GM06990 (cell line): ENCODE measurements around the gene AGTPBP1.

ENCODE experiments used
- DNase-seq: peaks from one replicate; pipeline ENCODE4 v3.0.0-alpha.2; 2011; ENCODE audit not compliant: insufficient read length; ENCODE audit errors: extremely low read depth
- H3K27me3 ChIP-seq: replicated peaks from 2 replicates; pipeline ENCODE4 v1.6.0; 2011; ENCODE audit warnings: low read length; ENCODE audit not compliant: control insufficient read depth, insufficient read depth
- H3K36me3 ChIP-seq: 2 replicates; pipeline ENCODE4 v1.5.1; 2011; ENCODE audit warnings: low read length; ENCODE audit not compliant: control insufficient read depth, insufficient read depth
- H3K4me3 ChIP-seq: replicated peaks from 2 replicates; pipeline ENCODE4 v1.5.1; 2011; ENCODE audit warnings: low read depth, mild to moderate bottlenecking, control low read depth, low read length
- CTCF ChIP-seq: IDR thresholded peaks from 2 replicates; pipeline ENCODE4 v1.5.1; 2011; ENCODE audit warnings: low read length, control low read depth, mild to moderate bottlenecking, inconsistent platforms; ENCODE audit not compliant: insufficient read depth, poor library complexity, severe bottlenecking

The AGTPBP1 gene

GRCh38 chr9:85713897-85714296 is 27.9 kb downstream of the AGTPBP1 start:
- H3K27me3 ChIP-seq: no peaks in the 10 kb centered on the region
- no peaks in the 10 kb centered on the region for H3K36me3 ChIP-seq
- DNase-seq: no peak
- no peak for TF ChIP-seq CTCF
- H3K4me3 ChIP-seq: no peak overlapping the region

GRCh38 chr9:85704744-85705143 is 37.0 kb downstream of the AGTPBP1 start:
- Histone ChIP-seq H3K27me3 (no peaks in the 10 kb centered on the region), H3K36me3 (no peaks in the 10 kb centered on the region), H3K4me3 (no peak overlapping the region)
- TF ChIP-seq CTCF: no peak
- no peak for DNase-seq

- no peak for TF ChIP-seq CTCF
- H3K27me3 ChIP-seq: no peaks in the 10 kb centered on the region
- no peaks in the 10 kb centered on the region for H3K36me3 ChIP-seq
- H3K4me3 ChIP-seq: no peak overlapping the region
- no peak for DNase-seq
Measured at GRCh38 chr9:85703398-85703797, 38.4 kb downstream of the AGTPBP1 start.

GRCh38 chr9:85702726-85703289 is 38.9 kb downstream of the AGTPBP1 start:
- Histone ChIP-seq H3K27me3 (no peaks in the 10 kb centered on the region), H3K4me3 (no peak overlapping the region), H3K36me3 (no peaks in the 10 kb centered on the region)
- no peak for TF ChIP-seq CTCF
- no peak for DNase-seq

GRCh38 chr9:85702191-85702590 is 39.6 kb downstream of the AGTPBP1 start:
- no peak for DNase-seq
- no peak overlapping the region for H3K4me3 ChIP-seq
- no peak for TF ChIP-seq CTCF
- H3K27me3 ChIP-seq: no peaks in the 10 kb centered on the region
- no peaks in the 10 kb centered on the region for H3K36me3 ChIP-seq

- no peak overlapping the region for H3K4me3 ChIP-seq
- no peak for TF ChIP-seq CTCF
- no peaks in the 10 kb centered on the region for H3K27me3 ChIP-seq
- DNase-seq: no peak
- H3K36me3 ChIP-seq: no peaks in the 10 kb centered on the region
Measured at GRCh38 chr9:85700330-85700729, 41.4 kb downstream of the AGTPBP1 start.
